Trophoblast cell (in vitro differentiated cells and primary cell): Measurements from ENCODE around the gene VTI1A.

Experiments
- DNase-seq, 2 donors: peaks; one replicate each; pipeline ENCODE4 v3.0.0-alpha.2; 2016
- H2AFZ ChIP-seq: 2 replicates; pipeline ENCODE4 v1.6.1; 2013; ENCODE audit warnings: low read length, moderate library complexity, mild to moderate bottlenecking; ENCODE audit not compliant: insufficient read depth, poor library complexity
- H2AK5ac ChIP-seq: 2 replicates; pipeline ENCODE4 v1.6.1; 2013; ENCODE audit warnings: mild to moderate bottlenecking, low read length
- H2BK120ac ChIP-seq: 2 replicates; pipeline ENCODE4 v1.6.1; 2013; ENCODE audit warnings: low read length, mild to moderate bottlenecking, moderate library complexity; ENCODE audit not compliant: insufficient read depth, poor library complexity
- H2BK12ac ChIP-seq: 2 replicates; pipeline ENCODE4 v1.6.1; 2013; ENCODE audit warnings: mild to moderate bottlenecking, low read length, moderate library complexity
- H2BK5ac ChIP-seq: 2 replicates; pipeline ENCODE4 v1.6.1; 2013; ENCODE audit warnings: low read length, low read depth, moderate library complexity, mild to moderate bottlenecking; ENCODE audit not compliant: poor library complexity
- H3K14ac ChIP-seq: 2 replicates; pipeline ENCODE4 v1.6.1; 2013; ENCODE audit warnings: mild to moderate bottlenecking, low read length
- H3K18ac ChIP-seq: 2 replicates; pipeline ENCODE4 v1.6.1; 2013; ENCODE audit warnings: mild to moderate bottlenecking, low read length
- H3K23ac ChIP-seq: 2 replicates; pipeline ENCODE4 v1.6.1; 2013; ENCODE audit warnings: low read length
- H3K27ac ChIP-seq: 2 replicates; pipeline ENCODE4 v1.5.1; 2013; ENCODE audit warnings: low read depth, mild to moderate bottlenecking, inconsistent platforms, low read length, moderate library complexity
- H3K27me3 ChIP-seq: 2 replicates; pipeline ENCODE4 v1.6.1; 2013; ENCODE audit warnings: inconsistent platforms, mild to moderate bottlenecking, low read length, moderate library complexity; ENCODE audit not compliant: insufficient read depth
- H3K36me3 ChIP-seq, 2 experiments: 1 replicate in 1 of 2; 2 replicates in 1 of 2; pipeline ENCODE4 v1.6.1; 2013; ENCODE audit warnings: low read length in 2 of 2, mild to moderate bottlenecking in 2 of 2, moderate library complexity in 1 of 2; ENCODE audit not compliant: insufficient read depth in 2 of 2, control insufficient read depth in 1 of 2
- H3K4ac ChIP-seq: 2 replicates; pipeline ENCODE4 v1.6.1; 2013; ENCODE audit warnings: low read depth, mild to moderate bottlenecking, low read length, moderate library complexity
- H3K4me1 ChIP-seq, 2 experiments: 1 replicate in 1 of 2; 2 replicates in 1 of 2; pipeline ENCODE4 v1.6.1; 2013; ENCODE audit warnings: low read length in 2 of 2, mild to moderate bottlenecking in 2 of 2, moderate library complexity in 1 of 2; ENCODE audit not compliant: insufficient read depth in 2 of 2, control insufficient read depth in 1 of 2
- H3K4me2 ChIP-seq: 2 replicates; pipeline ENCODE4 v1.6.1; 2013; ENCODE audit warnings: inconsistent platforms, mild to moderate bottlenecking, low read length, moderate library complexity
- H3K4me3 ChIP-seq: 2 replicates; pipeline ENCODE4 v1.5.1; 2013; ENCODE audit warnings: mild to moderate bottlenecking, low read depth, low read length, inconsistent platforms
- H3K79me1 ChIP-seq: one replicate; pipeline ENCODE4 v1.6.1; 2013; ENCODE audit warnings: low read length
- H3K79me2 ChIP-seq: 2 replicates; pipeline ENCODE4 v1.6.1; 2013; ENCODE audit warnings: low read length, mild to moderate bottlenecking; ENCODE audit not compliant: control insufficient read depth, insufficient read depth, poor library complexity
- H3K9ac ChIP-seq: 2 replicates; pipeline ENCODE4 v1.6.1; 2013; ENCODE audit warnings: mild to moderate bottlenecking, low read length
- H3K9me3 ChIP-seq: 2 replicates; pipeline ENCODE4 v1.6.1; 2013; ENCODE audit warnings: low read depth, mild to moderate bottlenecking, control low read depth, inconsistent platforms, low read length; ENCODE audit not compliant: insufficient read depth
- H4K12ac ChIP-seq: 2 replicates; pipeline ENCODE4 v1.6.1; 2013; ENCODE audit warnings: low read depth, mild to moderate bottlenecking, low read length, moderate library complexity
- H4K8ac ChIP-seq: 2 replicates; pipeline ENCODE4 v1.6.1; 2013; ENCODE audit warnings: low read depth, mild to moderate bottlenecking, low read length, moderate library complexity
- H4K91ac ChIP-seq: one replicate; pipeline ENCODE4 v1.6.1; 2013; ENCODE audit warnings: low read depth, mild to moderate bottlenecking, low read length, moderate library complexity
- WGBS: extraction: QIAGEN DNeasy Blood & Tissue Kit; methylation state at CpG from one replicate; pipeline ENCODE4 v1.1.7; 2013; ENCODE audit warnings: missing lambda C conversion rate; ENCODE audit not compliant: insufficient read length, insufficient coverage; ENCODE audit errors: extremely low coverage; 5-methylcytosine and 5-hydroxymethylcytosine counted together

The VTI1A gene

DNA sequence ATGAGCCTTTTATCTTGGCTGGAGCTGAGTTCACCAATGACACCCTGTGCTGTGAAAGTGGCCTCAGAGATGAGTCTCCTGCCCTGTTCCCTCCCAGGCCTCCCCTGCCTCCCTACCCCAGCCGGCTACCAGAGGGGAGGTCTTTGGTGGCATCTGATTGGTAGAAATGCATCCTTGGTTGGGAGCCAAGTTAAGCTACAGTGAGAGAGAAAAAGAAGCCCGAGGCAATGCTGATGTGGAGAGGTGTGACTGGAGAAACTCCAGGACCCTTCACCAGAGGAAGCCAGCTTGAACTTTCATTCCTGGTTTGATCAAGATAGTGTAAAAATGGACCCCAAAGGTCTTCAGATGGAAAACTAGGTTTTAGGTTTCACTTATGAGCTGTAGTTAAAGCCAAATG, 311.9 kb downstream of the VTI1A start:
- Histone ChIP-seq H3K79me1 (peaks cover 17% of the 10 kb centered on the region), H3K23ac (no peak overlapping the region), H3K9ac (no peak overlapping the region), H3K4me3 (no peak overlapping the region), H3K36me3 (no peaks in the 10 kb centered on the region), H3K9me3 (no peaks in the 10 kb centered on the region), H4K8ac (no peak overlapping the region), H2BK120ac (no peak overlapping the region), H3K18ac (no peak overlapping the region), H4K91ac (peak overlapping the region; percentile 17), H2AFZ (no peak overlapping the region), H3K27ac (peak overlapping the region; percentile 74), H3K4me1 (peaks cover 21 to 26% of the 10 kb centered on the region in 2 experiments), H2BK12ac (peak overlapping the region; percentile 15), H3K4ac (no peak overlapping the region), H2AK5ac (no peak overlapping the region), H3K79me2 (no peaks in the 10 kb centered on the region), H3K27me3 (no peaks in the 10 kb centered on the region), H4K12ac (no peak overlapping the region), H3K4me2 (no peak overlapping the region), H3K14ac (peak overlapping the region; percentile 19), H2BK5ac (no peak overlapping the region)
- no CpG with 5 or more reads among the region's 2 CpGs for WGBS
- DNase-seq, result no peak

DNA sequence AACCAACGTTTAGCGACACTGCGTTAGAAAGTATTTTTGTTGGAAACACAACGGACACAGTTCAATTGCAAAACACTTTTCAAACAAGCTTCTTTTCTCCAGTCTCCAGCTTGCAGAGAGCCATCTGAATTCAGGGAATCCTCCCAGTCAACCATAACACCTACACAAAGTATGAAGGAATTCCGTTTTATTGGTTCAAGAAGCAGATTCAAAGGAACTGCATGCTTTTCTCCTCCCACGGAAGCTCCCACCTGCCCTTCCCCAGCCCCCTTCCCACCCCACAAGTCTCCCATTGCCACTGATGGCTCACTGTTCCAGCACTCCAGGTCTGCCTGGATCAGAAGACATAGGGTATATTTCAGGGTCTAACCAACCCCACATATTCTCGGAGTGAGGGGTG, 312.5 kb downstream of the VTI1A start:
- Histone ChIP-seq H3K9ac (no peak overlapping the region), H4K91ac (peak overlapping the region; percentile 60), H2AK5ac (no peak overlapping the region), H3K79me2 (no peaks in the 10 kb centered on the region), H3K9me3 (no peaks in the 10 kb centered on the region), H3K4me1 (peaks cover 20 to 26% of the 10 kb centered on the region in 2 experiments), H2BK5ac (no peak overlapping the region), H3K27ac (peak overlapping the region; percentile 74), H2AFZ (no peak overlapping the region), H3K23ac (no peak overlapping the region), H3K14ac (peak overlapping the region; percentile 45), H3K4ac (no peak overlapping the region), H3K18ac (no peak overlapping the region), H3K4me3 (no peak overlapping the region), H3K4me2 (no peak overlapping the region), H3K79me1 (peaks cover 15% of the 10 kb centered on the region), H2BK120ac (peak overlapping the region; percentile 41), H4K12ac (no peak overlapping the region), H2BK12ac (peak overlapping the region; percentile 18), H3K36me3 (no peaks in the 10 kb centered on the region), H3K27me3 (no peaks in the 10 kb centered on the region), H4K8ac (no peak overlapping the region)
- no peak for DNase-seq
- WGBS, result no CpG with 5 or more reads among the region's 7 CpGs

DNA sequence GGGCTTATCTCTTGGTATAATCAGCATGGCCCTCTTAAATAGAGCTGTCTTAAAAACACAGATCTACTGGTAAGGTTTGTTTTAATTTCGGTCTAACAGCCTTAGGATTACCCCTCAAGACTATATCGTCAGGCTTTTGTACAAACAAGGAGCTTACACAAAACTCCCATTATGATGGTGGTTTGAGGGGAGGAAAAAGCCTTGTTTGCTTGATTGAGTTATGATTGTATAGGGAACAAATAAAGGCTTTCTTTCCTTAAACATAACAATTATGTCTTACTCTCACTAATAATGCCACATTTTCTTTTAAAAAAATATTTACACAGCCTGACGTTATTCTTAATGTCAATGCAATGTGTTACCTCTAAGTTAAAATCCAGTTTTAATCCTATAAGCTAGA, 314.2 kb downstream of the VTI1A start:
- Histone ChIP-seq H2BK120ac (no peak overlapping the region), H3K18ac (no peak overlapping the region)
- WGBS, result no CpG with 5 or more reads among the region's 3 CpGs

DNA sequence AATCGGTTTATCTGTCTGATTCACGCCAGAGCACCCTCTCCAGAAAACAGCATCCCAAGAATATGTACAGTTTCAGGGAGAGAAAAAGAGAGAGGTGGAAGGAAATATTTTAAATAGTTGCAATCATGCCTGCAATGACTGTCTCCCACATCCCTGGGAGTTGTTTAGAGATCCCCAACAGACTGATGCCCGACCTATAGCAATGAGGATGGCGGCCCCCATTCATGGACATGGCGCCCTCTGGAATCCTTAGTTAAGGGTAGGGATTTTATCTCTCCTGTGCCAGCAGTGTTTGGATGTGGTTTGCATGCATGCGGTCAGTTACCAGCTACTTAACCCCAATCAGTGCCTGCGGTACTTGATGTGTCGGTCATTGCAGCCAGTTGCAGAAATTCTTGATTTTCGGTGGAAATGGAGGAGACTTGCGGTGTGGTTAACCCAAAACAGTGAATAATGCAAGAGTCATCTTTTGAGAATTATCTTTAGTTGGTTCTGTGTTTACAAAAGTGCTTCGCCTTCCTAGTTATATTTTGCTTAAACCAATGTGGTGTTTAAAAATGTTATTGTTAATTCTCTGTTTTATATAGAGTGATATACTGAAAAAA, 317.0 kb downstream of the VTI1A start:
- H3K23ac ChIP-seq, result peak overlapping the region; percentile 13

More for the DNA sequence above, 314.2 kb downstream of the VTI1A start:
- no peak for DNase-seq
- H4K12ac ChIP-seq, result no peak overlapping the region
- H3K4ac ChIP-seq, result no peak overlapping the region
- H3K9me3 ChIP-seq, result no peaks in the 10 kb centered on the region
- no peak overlapping the region for H2BK12ac ChIP-seq
- H3K27me3 ChIP-seq, result no peaks in the 10 kb centered on the region
- no peak overlapping the region for H3K9ac ChIP-seq
- no peak overlapping the region for H3K4me2 ChIP-seq
- no peak overlapping the region for H3K27ac ChIP-seq
- no peak overlapping the region for H4K91ac ChIP-seq
- no peaks in the 10 kb centered on the region for H3K36me3 ChIP-seq
- no peak overlapping the region for H2AK5ac ChIP-seq
- H4K8ac ChIP-seq, result no peak overlapping the region
- peaks cover 13 to 19% of the 10 kb centered on the region in 2 experiments for H3K4me1 ChIP-seq
- no peak overlapping the region for H3K4me3 ChIP-seq
- no peaks in the 10 kb centered on the region for H3K79me2 ChIP-seq
- H2BK5ac ChIP-seq, result no peak overlapping the region
- no peak overlapping the region for H3K14ac ChIP-seq
- peaks cover 7% of the 10 kb centered on the region for H3K79me1 ChIP-seq
- no peak overlapping the region for H3K23ac ChIP-seq
- no peak overlapping the region for H2AFZ ChIP-seq

More for the DNA sequence above, 317.0 kb downstream of the VTI1A start:
- H3K18ac ChIP-seq, result no peak overlapping the region
- no CpG with 5 or more reads among the region's 11 CpGs for WGBS
- no peak overlapping the region for H2BK5ac ChIP-seq
- peak overlapping the region; percentile 26 for H2AK5ac ChIP-seq
- H3K4me1 ChIP-seq, result peaks cover 12 to 21% of the 10 kb centered on the region in 2 experiments
- H3K27me3 ChIP-seq, result no peaks in the 10 kb centered on the region
- no peak overlapping the region for H3K27ac ChIP-seq
- H3K4ac ChIP-seq, result no peak overlapping the region
- no peak overlapping the region for H3K4me2 ChIP-seq
- no peak overlapping the region for H4K12ac ChIP-seq
- peaks cover 1% of the 10 kb centered on the region for H3K79me2 ChIP-seq
- H3K14ac ChIP-seq, result no peak overlapping the region
- H3K9ac ChIP-seq, result no peak overlapping the region
- no peak overlapping the region for H3K4me3 ChIP-seq
- peak overlapping the region; percentile 13 for H2BK12ac ChIP-seq
- no peak overlapping the region for H4K91ac ChIP-seq
- H2BK120ac ChIP-seq, result no peak overlapping the region
- H3K36me3 ChIP-seq, result no peaks in the 10 kb centered on the region
- no peaks in the 10 kb centered on the region for H3K9me3 ChIP-seq
- no peak overlapping the region for H2AFZ ChIP-seq
- no peak overlapping the region for H4K8ac ChIP-seq
- no peak for DNase-seq
- H3K79me1 ChIP-seq, result peaks cover 18% of the 10 kb centered on the region
